Keratinocyte (primary cell): ENCODE measurements around the gene TBRG4. TPM values are rescaled to one million over a fixed set of nuclear protein-coding genes. Genes with fewer than 3 reads are reported as not detected.

ENCODE experiments used
- DNase-seq: peaks from one replicate; pipeline ENCODE4 v3.0.0-alpha.2; 2011; ENCODE audit warnings: low read depth, missing footprints, low spot score
- FAIRE-seq: peaks from 2 replicates; lab custom pipeline; 2011; peaks lifted over from hg19 to GRCh38; lab: Jason Lieb, UNC
- H2AFZ ChIP-seq: 2 replicates; pipeline ENCODE4 v1.6.0; 2012; ENCODE audit warnings: low read length, control low read depth, inconsistent platforms; ENCODE audit not compliant: control insufficient read depth
- H3K27ac ChIP-seq: 2 replicates; pipeline ENCODE4 v1.5.1; 2011; ENCODE audit warnings: low read length; ENCODE audit not compliant: control insufficient read depth, insufficient read depth
- H3K27me3 ChIP-seq: 3 replicates; pipeline ENCODE4 v1.6.0; 2011; ENCODE audit warnings: low read length; ENCODE audit not compliant: control insufficient read depth, insufficient read depth; ENCODE audit errors: extremely low read depth
- H3K36me3 ChIP-seq, 2 experiments: 2 replicates in 1 of 2; 3 replicates in 1 of 2; pipeline ENCODE4 v1.5.1; 2011; ENCODE audit warnings: low read length in 2 of 2, mild to moderate bottlenecking in 1 of 2; ENCODE audit not compliant: control insufficient read depth in 2 of 2, insufficient read depth in 2 of 2; ENCODE audit errors: extremely low read depth in 1 of 2
- H3K4me1 ChIP-seq: 3 replicates; pipeline ENCODE4 v1.5.1; 2011; ENCODE audit warnings: low read length; ENCODE audit not compliant: control insufficient read depth, insufficient read depth; ENCODE audit errors: extremely low read depth
- H3K4me2 ChIP-seq: 3 replicates; pipeline ENCODE4 v1.6.0; 2011; ENCODE audit warnings: low read depth, low read length; ENCODE audit not compliant: control insufficient read depth, insufficient read depth; ENCODE audit errors: extremely low read depth
- H3K4me3 ChIP-seq, 3 experiments: fragments of 200-600 bp in 1 of 3; sonication (generic) in 1 of 3; 2 replicates in 2 of 3; 3 replicates in 1 of 3; pipeline ENCODE4 v1.5.1; 2011 to 2016; ENCODE audit warnings: low read length in 3 of 3, mild to moderate bottlenecking in 3 of 3, control low read depth in 2 of 3, inconsistent platforms in 1 of 3, low read depth in 1 of 3, mixed read lengths in 1 of 3, mixed run types in 1 of 3, moderate library complexity in 1 of 3; ENCODE audit not compliant: control insufficient read depth in 2 of 3, insufficient read depth in 2 of 3; ENCODE audit errors: extremely low read depth in 1 of 3
- H3K79me2 ChIP-seq: 2 replicates; pipeline ENCODE4 v1.6.0; 2012; ENCODE audit warnings: low read length; ENCODE audit not compliant: control insufficient read depth, insufficient read depth
- H3K9ac ChIP-seq: 3 replicates; pipeline ENCODE4 v1.6.0; 2011; ENCODE audit warnings: low read length; ENCODE audit not compliant: control insufficient read depth, insufficient read depth; ENCODE audit errors: extremely low read depth
- H3K9me1 ChIP-seq: 3 replicates; pipeline ENCODE4 v1.6.0; 2011; ENCODE audit warnings: low read length; ENCODE audit not compliant: control insufficient read depth, insufficient read depth; ENCODE audit errors: extremely low read depth
- H3K9me3 ChIP-seq: 2 replicates; pipeline ENCODE4 v1.5.1; 2012; ENCODE audit warnings: low read depth, low read length; ENCODE audit not compliant: control insufficient read depth
- H4K20me1 ChIP-seq: 3 replicates; pipeline ENCODE4 v1.6.0; 2011; ENCODE audit warnings: low read length; ENCODE audit not compliant: control insufficient read depth, insufficient read depth; ENCODE audit errors: extremely low read depth
- EZH2 ChIP-seq: IDR thresholded peaks from one replicate; pipeline ENCODE4 v1.6.1; 2012; ENCODE audit warnings: inconsistent platforms, mild to moderate bottlenecking, low read length, moderate library complexity
- dilution Hi-C: fragments of 300-500 bp; cut with MboI; formaldehyde crosslinking; loops from one replicate; pipeline ENCODE4 v1.7.0; 2020; ENCODE audit warnings: low sequenced_read_pairs; ENCODE audit not compliant: extremely low pct_ligation_motif_present
- polyA plus RNA-seq, 5 experiments: library from polyadenylated mRNA; depleted of rRNA in 3 of 5; stranded (reverse) in 3 of 5; stranded (forward) in 1 of 5; unstranded in 1 of 5; fragments of >200 nt; gene quantifications; 1 replicate in 1 of 5; 2 replicates in 3 of 5; 3 replicates in 1 of 5; pipeline versions ENCODE4 v1.2.1 to v1.2.3, GENCODE V29; 2011 to 2012; ENCODE audit warnings: missing spikeins in 2 of 5, low read depth in 1 of 5, low replicate concordance in 1 of 5
- TF ChIP-seq, protein P1 (sequence below), 3 experiments: IDR thresholded peaks in 1 of 3; conservative IDR thresholded peaks in 1 of 3; optimal IDR thresholded peaks in 1 of 3; 2 replicates in 2 of 3; 3 replicates in 1 of 3; pipeline versions ENCODE3 to v1.5.1; 2011; ENCODE audit warnings: low read length in 3 of 3, mild to moderate bottlenecking in 3 of 3, moderate library complexity in 2 of 3, control low read depth in 1 of 3, inconsistent platforms in 1 of 3; ENCODE audit not compliant: insufficient read depth in 2 of 3; ENCODE audit errors: extremely low read depth in 1 of 3

The TBRG4 gene
- polyA plus RNA-seq, 1 donor (not counting 4 experiments of a cell fraction or from before 2014, with no cell fraction given): 90.5 TPM

- Histone ChIP-seq H3K36me3 (peaks cover 0 to 8% of the 10 kb centered on the region in 2 experiments), H3K27me3 (no peaks in the 10 kb centered on the region), H4K20me1 (no peaks in the 10 kb centered on the region), H3K9me3 (no peaks in the 10 kb centered on the region), H3K4me2 (no peak overlapping the region), H3K9ac (no peak overlapping the region), H3K9me1 (no peaks in the 10 kb centered on the region), H2AFZ (no peak overlapping the region), H3K79me2 (peaks cover 42% of the 10 kb centered on the region), H3K4me3 (no peak overlapping the region), H3K4me1 (no peaks in the 10 kb centered on the region), H3K27ac (no peak overlapping the region)
- DNase-seq (no peak), FAIRE-seq (no peak)
- TF ChIP-seq, protein P1, sequence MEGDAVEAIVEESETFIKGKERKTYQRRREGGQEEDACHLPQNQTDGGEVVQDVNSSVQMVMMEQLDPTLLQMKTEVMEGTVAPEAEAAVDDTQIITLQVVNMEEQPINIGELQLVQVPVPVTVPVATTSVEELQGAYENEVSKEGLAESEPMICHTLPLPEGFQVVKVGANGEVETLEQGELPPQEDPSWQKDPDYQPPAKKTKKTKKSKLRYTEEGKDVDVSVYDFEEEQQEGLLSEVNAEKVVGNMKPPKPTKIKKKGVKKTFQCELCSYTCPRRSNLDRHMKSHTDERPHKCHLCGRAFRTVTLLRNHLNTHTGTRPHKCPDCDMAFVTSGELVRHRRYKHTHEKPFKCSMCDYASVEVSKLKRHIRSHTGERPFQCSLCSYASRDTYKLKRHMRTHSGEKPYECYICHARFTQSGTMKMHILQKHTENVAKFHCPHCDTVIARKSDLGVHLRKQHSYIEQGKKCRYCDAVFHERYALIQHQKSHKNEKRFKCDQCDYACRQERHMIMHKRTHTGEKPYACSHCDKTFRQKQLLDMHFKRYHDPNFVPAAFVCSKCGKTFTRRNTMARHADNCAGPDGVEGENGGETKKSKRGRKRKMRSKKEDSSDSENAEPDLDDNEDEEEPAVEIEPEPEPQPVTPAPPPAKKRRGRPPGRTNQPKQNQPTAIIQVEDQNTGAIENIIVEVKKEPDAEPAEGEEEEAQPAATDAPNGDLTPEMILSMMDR (optimal IDR thresholded peaks at IDR 0.05 in 1 of 3, IDR thresholded peaks at IDR 0.05 in 1 of 3, conservative IDR thresholded peaks at IDR 0.05 in 1 of 3; ENCODE audit: extremely low read depth in 1 of 3, insufficient read depth in 2 of 3, low read length in 3 of 3): no peak
- TF ChIP-seq EZH2: no peak
- dilution Hi-C loops: no loop called here
Observed at GRCh38 chr7:45055594-45056219, 55.8 kb downstream of the TBRG4 start.

GRCh38 chr7:45055016-45055415 lies 56.5 kb downstream of the TBRG4 start:
- Histone ChIP-seq H3K9me1 (no peaks in the 10 kb centered on the region), H3K4me2 (no peak overlapping the region), H4K20me1 (no peaks in the 10 kb centered on the region), H2AFZ (no peak overlapping the region), H3K79me2 (peaks cover 38% of the 10 kb centered on the region), H3K4me1 (no peaks in the 10 kb centered on the region), H3K27ac (no peak overlapping the region), H3K27me3 (no peaks in the 10 kb centered on the region), H3K9ac (no peak overlapping the region), H3K9me3 (no peaks in the 10 kb centered on the region), H3K36me3 (peaks cover 0 to 8% of the 10 kb centered on the region in 2 experiments), H3K4me3 (no peak overlapping the region)
- dilution Hi-C loops: no loop called here
- FAIRE-seq: no peak
- TF ChIP-seq EZH2: no peak
- no peak for DNase-seq

- no peaks in the 10 kb centered on the region for H4K20me1 ChIP-seq
- FAIRE-seq (no peak), DNase-seq (no peak)
Observed at GRCh38 chr7:45054442-45054841, 57.1 kb downstream of the TBRG4 start.

More at GRCh38 chr7:45054442-45054841, 57.1 kb downstream of the TBRG4 start:
- Histone ChIP-seq H3K9me3 (no peaks in the 10 kb centered on the region), H2AFZ (no peak overlapping the region), H3K4me1 (no peaks in the 10 kb centered on the region), H3K4me3 (no peak overlapping the region), H3K27ac (no peak overlapping the region), H3K36me3 (peaks cover 0 to 8% of the 10 kb centered on the region in 2 experiments), H3K27me3 (no peaks in the 10 kb centered on the region), H3K9ac (no peak overlapping the region), H3K4me2 (no peak overlapping the region), H3K9me1 (no peaks in the 10 kb centered on the region), H3K79me2 (peaks cover 38% of the 10 kb centered on the region)
- dilution Hi-C loops: no loop called here
- TF ChIP-seq EZH2: no peak
- TF ChIP-seq, protein P1 (optimal IDR thresholded peaks at IDR 0.05 in 1 of 3, IDR thresholded peaks at IDR 0.05 in 1 of 3, conservative IDR thresholded peaks at IDR 0.05 in 1 of 3; ENCODE audit: extremely low read depth in 1 of 3, insufficient read depth in 2 of 3, low read length in 3 of 3): no peak
